Vagina (tissue), 2 donors: ENCODE results near the gene DYDC1. TPM values are rescaled to one million over a fixed set of nuclear protein-coding genes. Genes with fewer than 3 reads are reported as not detected.

Experiments
- DNase-seq, 2 donors: peaks; one replicate each; pipeline ENCODE4 v3.0.0-alpha.2; 2017; ENCODE audit errors: extremely low spot score in 2 of 2
- H3K27ac ChIP-seq: fragments of 200-600 bp; sonication (generic); one replicate; pipeline ENCODE4 v1.5.1; 2019
- H3K27me3 ChIP-seq: fragments of 200-600 bp; sonication (generic); one replicate; pipeline ENCODE4 v1.5.1; 2019
- H3K36me3 ChIP-seq, 2 donors: fragments of 200-600 bp; sonication (generic); one replicate each; pipeline ENCODE4 v1.5.1; 2017 to 2019
- H3K4me1 ChIP-seq: fragments of 200-600 bp; sonication (generic); one replicate; pipeline ENCODE4 v1.5.1; 2019
- H3K4me3 ChIP-seq, 2 donors: fragments of 200-600 bp; sonication (generic); 1 replicate in 1 of 2; 2 replicates in 1 of 2; pipeline ENCODE4 v1.5.1; 2016 to 2019
- H3K9me3 ChIP-seq: fragments of 200-600 bp; sonication (generic); one replicate; pipeline ENCODE4 v1.5.1; 2019
- POLR2A ChIP-seq, 2 donors: fragments of 450-650 bp; IDR thresholded peaks; one replicate each; pipeline ENCODE4 v1.6.1; 2017; ENCODE audit warnings: antibody characterized with exemption in 2 of 2, mild to moderate bottlenecking in 2 of 2, moderate library complexity in 2 of 2
- POLR2AphosphoS5 ChIP-seq, 2 donors: sonication (generic); formaldehyde crosslinking; IDR thresholded peaks; one replicate each; pipeline ENCODE4 v1.9.0; 2017; ENCODE audit warnings: antibody characterized with exemption in 2 of 2, mild to moderate bottlenecking in 2 of 2, low read depth in 1 of 2; ENCODE audit not compliant: insufficient read depth in 1 of 2
- intact Hi-C: fragments of 100-400 bp; cut with DNase I; formaldehyde crosslinking; loops from one replicate; pipeline ENCODE4 v1.15.1; 2023
- total RNA-seq: library from RNA; depleted of rRNA; stranded (reverse); fragments of >200 nt; gene quantifications from one replicate; pipeline ENCODE4 v1.2.3, GENCODE V29; 2016
- TF ChIP-seq, protein P1 (sequence below), 3 experiments: fragments of 450-650 bp in 2 of 3; fragments of 200-600 bp in 1 of 3; sonication (generic) in 1 of 3; IDR thresholded peaks; one replicate each; pipeline ENCODE4 v1.5.1; 2017 to 2019; ENCODE audit warnings: antibody characterized with exemption in 3 of 3, mild to moderate bottlenecking in 2 of 3, moderate library complexity in 2 of 3

The DYDC1 gene
- total RNA-seq: not detected

DNA sequence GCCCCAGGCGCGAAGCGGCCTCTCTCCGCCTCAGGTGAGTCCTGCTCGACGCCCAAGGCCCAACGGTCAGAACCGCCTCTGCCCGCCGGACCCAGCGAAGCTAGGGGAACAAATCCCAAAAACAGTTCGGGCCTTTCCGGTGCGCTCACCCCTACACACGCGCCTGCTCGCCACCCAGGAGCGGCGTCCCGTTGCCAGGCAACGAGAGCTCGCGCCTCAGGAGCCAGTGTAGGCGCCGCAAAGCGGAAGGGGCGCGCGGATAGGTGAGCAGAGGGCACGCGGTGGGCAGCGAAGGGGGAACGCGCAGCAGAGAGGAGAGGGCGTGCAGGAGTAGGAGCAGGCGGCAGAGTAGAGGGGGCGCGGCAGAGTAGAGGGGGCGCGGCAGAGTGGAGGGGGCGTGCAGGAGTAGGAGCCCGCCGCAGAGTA, at the start of gene DYDC1, which contains the start of gene DYDC2:
Gene DYDC1, minus strand, starts transcription at position 193 of the 426 bp plus-strand sequence. CDS start 4,154 bp downstream, outside the sequence.
Gene DYDC2, plus strand, starts transcription at position 219 of the 426 bp plus-strand sequence. CDS start 5,663 bp downstream, outside the sequence.
- TF ChIP-seq POLR2A (IDR thresholded peaks at IDR 0.05) (no peak), POLR2AphosphoS5 (IDR thresholded peaks at IDR 0.05; ENCODE audit: insufficient read depth in 1 of 2, low read depth in 1 of 2) (no peak)
- TF ChIP-seq, protein P1, sequence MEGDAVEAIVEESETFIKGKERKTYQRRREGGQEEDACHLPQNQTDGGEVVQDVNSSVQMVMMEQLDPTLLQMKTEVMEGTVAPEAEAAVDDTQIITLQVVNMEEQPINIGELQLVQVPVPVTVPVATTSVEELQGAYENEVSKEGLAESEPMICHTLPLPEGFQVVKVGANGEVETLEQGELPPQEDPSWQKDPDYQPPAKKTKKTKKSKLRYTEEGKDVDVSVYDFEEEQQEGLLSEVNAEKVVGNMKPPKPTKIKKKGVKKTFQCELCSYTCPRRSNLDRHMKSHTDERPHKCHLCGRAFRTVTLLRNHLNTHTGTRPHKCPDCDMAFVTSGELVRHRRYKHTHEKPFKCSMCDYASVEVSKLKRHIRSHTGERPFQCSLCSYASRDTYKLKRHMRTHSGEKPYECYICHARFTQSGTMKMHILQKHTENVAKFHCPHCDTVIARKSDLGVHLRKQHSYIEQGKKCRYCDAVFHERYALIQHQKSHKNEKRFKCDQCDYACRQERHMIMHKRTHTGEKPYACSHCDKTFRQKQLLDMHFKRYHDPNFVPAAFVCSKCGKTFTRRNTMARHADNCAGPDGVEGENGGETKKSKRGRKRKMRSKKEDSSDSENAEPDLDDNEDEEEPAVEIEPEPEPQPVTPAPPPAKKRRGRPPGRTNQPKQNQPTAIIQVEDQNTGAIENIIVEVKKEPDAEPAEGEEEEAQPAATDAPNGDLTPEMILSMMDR (IDR thresholded peaks at IDR 0.05): no peak
- Histone ChIP-seq H3K9me3 (no peaks in the 10 kb centered on the region), H3K4me3 (peak within 1 kb of the TSS; percentile 39 to 41), H3K4me1 (peaks cover 13% of the 10 kb centered on the region), H3K36me3 (no peaks in the 10 kb centered on the region), H3K27me3 (no peaks in the 10 kb centered on the region), H3K27ac (no peak within 1 kb of the TSS)
- intact Hi-C loops: no loop called here
- no peak for DNase-seq

DNA sequence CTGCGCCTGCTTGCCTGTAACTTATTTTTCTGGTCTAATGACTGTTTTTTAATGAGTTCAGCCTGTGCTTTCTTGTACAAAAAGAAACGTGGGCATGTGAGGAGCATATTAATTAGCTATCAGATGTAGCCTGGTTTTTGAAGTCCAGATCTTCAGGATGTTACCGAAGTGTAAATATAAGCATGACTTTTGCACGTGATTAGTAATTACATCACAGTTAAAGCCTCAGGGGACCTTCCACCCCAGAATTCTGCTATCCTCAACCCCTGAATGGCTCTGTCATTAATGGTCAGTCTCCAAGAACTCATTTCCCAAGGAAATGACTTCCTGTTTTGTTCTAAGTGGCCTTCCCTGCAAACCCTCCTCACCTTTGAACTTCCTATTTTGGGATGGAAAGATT, 49.6 kb upstream of the DYDC1 start:
- no peak overlapping the region for H3K27ac ChIP-seq
- H3K4me1 ChIP-seq: peaks cover 38% of the 10 kb centered on the region
- intact Hi-C loops: no loop called here
- no peaks in the 10 kb centered on the region for H3K9me3 ChIP-seq
- H3K27me3 ChIP-seq: no peaks in the 10 kb centered on the region
- TF ChIP-seq, protein P1 (IDR thresholded peaks at IDR 0.05): no peak
- TF ChIP-seq POLR2AphosphoS5 (IDR thresholded peaks at IDR 0.05; ENCODE audit: insufficient read depth in 1 of 2, low read depth in 1 of 2) (no peak), POLR2A (IDR thresholded peaks at IDR 0.05) (no peak)
- no peak overlapping the region for H3K4me3 ChIP-seq
- no peak for DNase-seq
- H3K36me3 ChIP-seq: no peaks in the 10 kb centered on the region

DNA sequence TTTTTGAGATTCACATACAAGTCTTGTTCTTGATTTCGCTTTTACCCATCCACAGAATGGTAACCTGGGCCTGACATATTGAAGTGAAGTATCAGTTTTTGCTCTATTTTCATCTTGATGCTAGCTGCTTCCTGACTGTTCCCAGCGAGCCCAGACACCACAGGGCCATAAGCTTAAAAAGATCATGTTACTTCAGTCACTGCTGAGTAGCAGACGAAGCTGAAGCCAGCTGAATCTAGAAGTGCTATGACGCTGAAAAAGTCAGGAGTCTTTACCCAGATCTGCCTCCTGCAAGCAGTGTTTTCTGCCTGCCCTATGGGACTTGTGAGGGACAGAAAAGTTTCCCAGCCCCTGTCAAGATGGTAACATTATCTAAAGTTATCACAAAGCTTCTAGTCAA, 49.1 kb upstream of the DYDC1 start:
- Histone ChIP-seq H3K36me3 (no peaks in the 10 kb centered on the region), H3K4me3 (no peak overlapping the region), H3K9me3 (no peaks in the 10 kb centered on the region), H3K4me1 (peaks cover 32% of the 10 kb centered on the region), H3K27ac (no peak overlapping the region), H3K27me3 (no peaks in the 10 kb centered on the region)
- TF ChIP-seq POLR2A (IDR thresholded peaks at IDR 0.05) (no peak), POLR2AphosphoS5 (IDR thresholded peaks at IDR 0.05; ENCODE audit: insufficient read depth in 1 of 2, low read depth in 1 of 2) (no peak)
- TF ChIP-seq, protein P1 (IDR thresholded peaks at IDR 0.05): no peak
- intact Hi-C loops: no loop called here
- DNase-seq: no peak

DNA sequence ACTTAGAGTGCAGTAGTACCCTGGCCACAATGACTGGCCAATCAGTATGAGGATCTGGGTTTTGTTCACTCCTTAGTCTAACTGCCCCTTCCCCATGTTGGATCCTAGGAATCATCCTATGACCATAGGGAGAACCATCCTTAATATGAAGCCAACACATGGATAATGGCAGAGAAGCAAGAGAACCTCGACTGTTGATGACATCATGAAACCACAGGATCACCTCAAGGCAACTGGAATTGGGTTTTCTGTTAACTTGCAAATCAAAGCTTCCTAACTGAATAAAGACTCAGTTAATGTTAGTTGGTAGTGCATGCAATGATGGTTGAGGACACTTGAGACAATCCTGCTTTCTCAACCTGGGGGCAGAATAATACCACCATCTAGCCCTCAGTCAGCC, 48.5 kb upstream of the DYDC1 start:
- DNase-seq: no peak
- Histone ChIP-seq H3K27me3 (no peaks in the 10 kb centered on the region), H3K4me1 (peaks cover 26% of the 10 kb centered on the region), H3K36me3 (no peaks in the 10 kb centered on the region), H3K27ac (no peak overlapping the region), H3K4me3 (no peak overlapping the region), H3K9me3 (no peaks in the 10 kb centered on the region)
- intact Hi-C loops: no loop called here
- TF ChIP-seq, protein P1 (IDR thresholded peaks at IDR 0.05): no peak
- TF ChIP-seq POLR2A (IDR thresholded peaks at IDR 0.05): no peak

DNA sequence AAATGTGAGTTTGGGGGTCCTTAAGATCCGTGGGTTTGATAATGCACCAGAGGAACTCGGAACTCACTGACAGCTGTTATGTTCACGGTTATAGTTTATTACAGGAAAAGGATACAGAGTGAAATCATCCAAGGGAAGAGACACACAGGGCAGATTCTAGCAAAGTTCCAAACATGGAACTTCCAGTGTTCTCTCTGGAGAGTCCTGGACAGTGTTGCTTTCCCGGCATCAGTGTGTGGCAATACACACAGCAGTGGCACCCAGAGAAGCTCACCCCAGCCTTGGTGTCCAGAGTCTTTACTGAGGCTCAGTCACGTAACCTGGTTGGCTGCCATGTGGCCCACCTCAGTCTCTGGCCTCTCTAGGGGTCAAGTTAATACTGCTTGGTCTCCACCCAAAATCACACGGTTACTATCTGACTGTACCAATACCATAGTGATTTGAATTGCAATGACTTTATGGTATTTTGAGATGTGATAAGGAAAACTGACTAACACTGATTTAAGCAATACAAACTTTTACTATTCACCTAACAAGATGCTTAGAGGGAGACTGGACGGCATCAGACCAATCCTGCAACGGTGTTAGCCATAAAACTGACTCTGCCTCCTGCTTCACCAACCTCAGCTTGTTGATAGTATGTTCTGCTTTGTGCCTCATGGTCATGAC, 43.7 kb upstream of the DYDC1 start:
- no peaks in the 10 kb centered on the region for H3K4me1 ChIP-seq
- no peak for DNase-seq
- no peaks in the 10 kb centered on the region for H3K27me3 ChIP-seq
- no peak overlapping the region for H3K4me3 ChIP-seq
- no peaks in the 10 kb centered on the region for H3K9me3 ChIP-seq
- intact Hi-C loops: no loop called here
- no peak overlapping the region for H3K27ac ChIP-seq
- TF ChIP-seq, protein P1 (IDR thresholded peaks at IDR 0.05): no peak
- TF ChIP-seq POLR2AphosphoS5 (IDR thresholded peaks at IDR 0.05; ENCODE audit: insufficient read depth in 1 of 2, low read depth in 1 of 2) (no peak), POLR2A (IDR thresholded peaks at IDR 0.05) (no peak)
- H3K36me3 ChIP-seq: no peaks in the 10 kb centered on the region
